ENCODE data around the gene CSMD2.

The CSMD2 gene

GRCh38 chr1:33634143-33634542 lies 530.9 kb downstream of the CSMD2 start:
- no peaks in the 10 kb centered on the region for H3K9me3 ChIP-seq (ENCODE audit: insufficient read depth, low read length, severe bottlenecking)
- H3K36me3 ChIP-seq (ENCODE audit: insufficient read depth, low read length) = no peaks in the 10 kb centered on the region
- H3K27ac ChIP-seq (ENCODE audit: low read length) = no peak overlapping the region
- H3K79me2 ChIP-seq (ENCODE audit: insufficient read depth, low read length) = no peaks in the 10 kb centered on the region
- DNase-seq (no peak), ATAC-seq (ENCODE audit: insufficient read depth, low read depth) (no peak)
- TF ChIP-seq CTCF (IDR thresholded peaks at IDR 0.05; ENCODE audit: borderline replicate concordance, extremely low read depth, low read length, poor library complexity, severe bottlenecking) = no peak
- TF ChIP-seq EZH2 (IDR thresholded peaks at IDR 0.05; ENCODE audit: borderline replicate concordance, low read depth, low read length, severe bottlenecking) = no peak
- 0 out of 2 replicates have a peak, but pooled peaks cover 3% of the 10 kb centered on the region for H4K20me1 ChIP-seq (ENCODE audit: insufficient read depth, low read length)
- H3K27me3 ChIP-seq (ENCODE audit: insufficient read depth, low read length, poor library complexity) = peaks cover 17% of the 10 kb centered on the region
- no peak overlapping the region for H2AFZ ChIP-seq (ENCODE audit: low read depth, low read length)
- no peak overlapping the region for H3K9ac ChIP-seq (ENCODE audit: low read depth, low read length)
- H3K4me2 ChIP-seq (ENCODE audit: insufficient read depth, low read length) = no peak overlapping the region
- H3K4me3 ChIP-seq (ENCODE audit: low read depth in 1 of 2, low read length in 2 of 2) = no peak overlapping the region
- no peaks in the 10 kb centered on the region for H3K4me1 ChIP-seq (ENCODE audit: insufficient read depth, low read length)

GRCh38 chr1:33633019-33633801 lies 531.8 kb downstream of the CSMD2 start:
- Histone ChIP-seq H3K79me2 (ENCODE audit: insufficient read depth, low read length) (no peaks in the 10 kb centered on the region), H3K9ac (ENCODE audit: low read depth, low read length) (no peak overlapping the region), H3K4me2 (ENCODE audit: insufficient read depth, low read length) (no peak overlapping the region; the same call in 1 of the 2 replicates), H3K9me3 (ENCODE audit: insufficient read depth, low read length, severe bottlenecking) (no peaks in the 10 kb centered on the region), H3K4me3 (ENCODE audit: low read depth in 1 of 2, low read length in 2 of 2) (no peak overlapping the region), H4K20me1 (ENCODE audit: insufficient read depth, low read length) (0 out of 2 replicates have a peak, but pooled peaks cover 3% of the 10 kb centered on the region), H3K36me3 (ENCODE audit: insufficient read depth, low read length) (no peaks in the 10 kb centered on the region), H2AFZ (ENCODE audit: low read depth, low read length) (no peak overlapping the region), H3K27me3 (ENCODE audit: insufficient read depth, low read length, poor library complexity) (peaks cover 13% of the 10 kb centered on the region), H3K4me1 (ENCODE audit: insufficient read depth, low read length) (no peaks in the 10 kb centered on the region), H3K27ac (ENCODE audit: low read length) (no peak overlapping the region)
- peak; percentile 96 for ATAC-seq (ENCODE audit: insufficient read depth, low read depth)
- DNase-seq = peak; percentile 87
- TF ChIP-seq CTCF (IDR thresholded peaks at IDR 0.05; ENCODE audit: borderline replicate concordance, extremely low read depth, low read length, poor library complexity, severe bottlenecking) (peak; percentile 97), EZH2 (IDR thresholded peaks at IDR 0.05; ENCODE audit: borderline replicate concordance, low read depth, low read length, severe bottlenecking) (no peak)

DNA sequence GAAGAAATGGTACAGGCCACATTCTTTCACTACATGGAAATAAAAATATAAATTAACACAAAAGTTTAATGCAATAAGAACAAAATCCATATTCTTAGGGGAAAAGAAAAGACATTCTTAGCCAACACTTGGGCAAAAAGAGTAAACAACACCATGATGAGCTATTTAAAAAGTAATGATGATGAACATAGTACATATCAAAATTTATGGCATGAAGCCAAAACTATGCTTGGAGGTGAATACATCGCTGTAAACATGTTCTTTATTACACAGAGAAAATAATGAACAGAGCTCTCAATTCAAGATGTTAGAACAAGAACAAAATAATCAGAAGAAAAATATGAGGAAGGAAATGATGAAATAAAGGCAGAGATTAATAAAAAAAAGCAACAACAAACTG lies 534.3 kb downstream of the CSMD2 start:
- ATAC-seq (ENCODE audit: insufficient read depth, low read depth) (no peak), DNase-seq (no peak)
- peaks cover 7% of the 10 kb centered on the region for H3K27me3 ChIP-seq (ENCODE audit: insufficient read depth, low read length, poor library complexity)
- H3K27ac ChIP-seq (ENCODE audit: low read length) = no peak overlapping the region
- H4K20me1 ChIP-seq (ENCODE audit: insufficient read depth, low read length) = 0 out of 2 replicates have a peak, but pooled peaks cover 3% of the 10 kb centered on the region
- H3K4me2 ChIP-seq (ENCODE audit: insufficient read depth, low read length) = no peak overlapping the region
- no peak overlapping the region for H3K4me3 ChIP-seq (ENCODE audit: low read depth in 1 of 2, low read length in 2 of 2)
- H3K9me3 ChIP-seq (ENCODE audit: insufficient read depth, low read length, severe bottlenecking) = no peaks in the 10 kb centered on the region
- H3K9ac ChIP-seq (ENCODE audit: low read depth, low read length) = no peak overlapping the region
- no peaks in the 10 kb centered on the region for H3K4me1 ChIP-seq (ENCODE audit: insufficient read depth, low read length)
- no peak overlapping the region for H2AFZ ChIP-seq (ENCODE audit: low read depth, low read length)
- no peak for TF ChIP-seq CTCF (IDR thresholded peaks at IDR 0.05; ENCODE audit: borderline replicate concordance, extremely low read depth, low read length, poor library complexity, severe bottlenecking)
- no peak for TF ChIP-seq EZH2 (IDR thresholded peaks at IDR 0.05; ENCODE audit: borderline replicate concordance, low read depth, low read length, severe bottlenecking)
- H3K36me3 ChIP-seq (ENCODE audit: insufficient read depth, low read length) = no peaks in the 10 kb centered on the region
- no peaks in the 10 kb centered on the region for H3K79me2 ChIP-seq (ENCODE audit: insufficient read depth, low read length)
